HepG2 (cell line): ENCODE data around the gene EIF5. TPM values are rescaled to one million over a fixed set of nuclear protein-coding genes. Genes with fewer than 3 reads are reported as not detected.

Experiments used
- FOXC1 ChIP-seq: sonication (generic); formaldehyde crosslinking; IDR thresholded peaks from 2 replicates; pipeline ENCODE4 v1.8.0; 2022; ENCODE audit warnings: mild to moderate bottlenecking, missing genetic modification reagents, borderline replicate concordance
- MEIS2 ChIP-seq: sonication (generic); formaldehyde crosslinking; IDR thresholded peaks from 2 replicates; pipeline ENCODE4 v1.9.0; 2021; ENCODE audit warnings: mild to moderate bottlenecking, missing genetic modification reagents
- ZNF235 ChIP-seq: sonication (generic); formaldehyde crosslinking; IDR thresholded peaks from 2 replicates; pipeline ENCODE4 v1.8.1; 2023; ENCODE audit warnings: mild to moderate bottlenecking, missing genetic modification reagents, borderline replicate concordance
- ZNF441 ChIP-seq: sonication (generic); formaldehyde crosslinking; IDR thresholded peaks from 2 replicates; pipeline ENCODE4 v1.7.0; 2021; ENCODE audit warnings: missing genetic modification reagents, borderline replicate concordance
- ZNF614 ChIP-seq: IDR thresholded peaks from 2 replicates; pipeline ENCODE4 v1.6.1; 2018; ENCODE audit warnings: missing biosample characterization, missing genetic modification reagents, inconsistent platforms, borderline replicate concordance
- ZNF839 ChIP-seq: sonication (generic); formaldehyde crosslinking; IDR thresholded peaks from 2 replicates; pipeline ENCODE4 v1.4.0; 2020; ENCODE audit warnings: missing genetic modification reagents, mild to moderate bottlenecking, borderline replicate concordance
- polyA plus RNA-seq, 8 experiments: library from polyadenylated mRNA; depleted of rRNA in 3 of 8; stranded (reverse) in 7 of 8; unstranded in 1 of 8; fragments of >200 nt; fragmentation: Illumina TruSeq in 4 of 8; extraction: Trizol in 4 of 8; gene quantifications; 2 replicates each; pipeline versions ENCODE4 v1.2.1 to v1.2.3, GENCODE V29; 2011 to 2016; ENCODE audit warnings: low read depth in 4 of 8, missing spikeins in 1 of 8, mixed read lengths in 1 of 8; ENCODE audit not compliant: insufficient read depth in 1 of 8
- total RNA-seq, 5 experiments: library from RNA; depleted of rRNA; stranded (reverse); fragments of >200 nt; fragmentation: Illumina TruSeq; extraction: Trizol; gene quantifications; 2 replicates each; pipeline ENCODE4 v1.2.3, GENCODE V29; 2016; ENCODE audit warnings: low read depth in 1 of 5
- TF ChIP-seq, protein P1 (sequence below): sonication (generic); formaldehyde crosslinking; IDR thresholded peaks from 2 replicates; pipeline ENCODE4 v1.9.0; 2021; ENCODE audit warnings: missing genetic modification reagents, borderline replicate concordance
- TF ChIP-seq, protein P2 (sequence below): sonication (generic); formaldehyde crosslinking; IDR thresholded peaks from 2 replicates; pipeline ENCODE4 v1.4.0; 2020; ENCODE audit warnings: missing genetic modification reagents
- TF ChIP-seq, protein P3 (sequence below): sonication (generic); formaldehyde crosslinking; IDR thresholded peaks from 2 replicates; pipeline ENCODE4 v1.4.0; 2020; ENCODE audit warnings: missing genetic modification reagents, borderline replicate concordance
- TF ChIP-seq, protein P4 (sequence below): sonication (generic); formaldehyde crosslinking; IDR thresholded peaks from 2 replicates; pipeline ENCODE4 v1.4.0; 2020; ENCODE audit warnings: mild to moderate bottlenecking, missing genetic modification reagents
- TF ChIP-seq, protein P5 (sequence below): sonication (generic); formaldehyde crosslinking; IDR thresholded peaks from 2 replicates; pipeline ENCODE4 v1.5.0; 2020; ENCODE audit warnings: mild to moderate bottlenecking, missing genetic modification reagents

The EIF5 gene
- total and polyA plus RNA-seq, 2 of the 13 experiments (the other 11 are each of a cell fraction or from before 2014, with no cell fraction given), result 189 to 281 TPM

DNA sequence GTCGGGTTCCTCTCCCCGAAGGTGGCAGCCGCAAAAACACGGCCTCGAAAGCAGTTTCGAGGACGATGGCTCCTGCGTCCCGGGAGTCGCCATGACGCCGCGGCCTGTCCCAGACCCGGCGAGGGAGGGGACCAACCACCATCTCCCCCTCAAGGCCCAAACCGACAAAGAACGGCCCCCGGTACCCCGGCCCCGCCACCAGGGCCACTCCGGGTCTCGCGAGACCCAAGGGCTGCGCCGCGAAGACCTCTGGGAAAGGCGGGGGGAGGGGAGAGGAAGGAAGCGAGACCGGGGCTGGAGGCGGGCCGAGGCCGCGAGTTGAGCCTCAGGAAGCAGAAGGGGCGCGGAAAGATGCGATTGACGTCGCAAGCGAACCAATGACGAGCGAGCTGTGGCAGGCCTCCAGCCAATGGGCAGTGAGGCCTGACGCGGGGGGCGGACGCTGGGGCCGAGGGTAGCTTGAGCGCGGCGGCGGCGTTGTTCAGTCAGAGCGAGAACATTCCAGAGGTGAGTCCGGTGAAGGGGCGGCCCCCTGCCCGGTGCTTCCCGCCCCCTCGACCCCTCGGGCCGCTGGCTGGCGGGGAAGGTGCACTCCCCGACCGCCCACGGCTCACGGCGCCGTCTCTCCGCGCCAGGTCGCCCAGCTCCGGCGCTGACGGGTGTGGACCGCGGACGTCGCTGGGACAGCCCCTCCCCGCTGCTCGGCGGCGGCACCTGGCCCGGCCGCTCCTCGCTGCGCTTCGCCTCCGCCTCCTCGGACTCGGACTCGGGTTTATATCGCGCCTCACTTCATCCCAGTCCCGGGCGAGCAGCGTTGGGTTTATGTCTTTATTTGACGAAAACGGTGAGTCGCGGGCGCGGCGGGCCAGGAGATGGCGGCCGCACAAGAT, at the start of gene EIF5 (continued):
- TF ChIP-seq, protein P1, sequence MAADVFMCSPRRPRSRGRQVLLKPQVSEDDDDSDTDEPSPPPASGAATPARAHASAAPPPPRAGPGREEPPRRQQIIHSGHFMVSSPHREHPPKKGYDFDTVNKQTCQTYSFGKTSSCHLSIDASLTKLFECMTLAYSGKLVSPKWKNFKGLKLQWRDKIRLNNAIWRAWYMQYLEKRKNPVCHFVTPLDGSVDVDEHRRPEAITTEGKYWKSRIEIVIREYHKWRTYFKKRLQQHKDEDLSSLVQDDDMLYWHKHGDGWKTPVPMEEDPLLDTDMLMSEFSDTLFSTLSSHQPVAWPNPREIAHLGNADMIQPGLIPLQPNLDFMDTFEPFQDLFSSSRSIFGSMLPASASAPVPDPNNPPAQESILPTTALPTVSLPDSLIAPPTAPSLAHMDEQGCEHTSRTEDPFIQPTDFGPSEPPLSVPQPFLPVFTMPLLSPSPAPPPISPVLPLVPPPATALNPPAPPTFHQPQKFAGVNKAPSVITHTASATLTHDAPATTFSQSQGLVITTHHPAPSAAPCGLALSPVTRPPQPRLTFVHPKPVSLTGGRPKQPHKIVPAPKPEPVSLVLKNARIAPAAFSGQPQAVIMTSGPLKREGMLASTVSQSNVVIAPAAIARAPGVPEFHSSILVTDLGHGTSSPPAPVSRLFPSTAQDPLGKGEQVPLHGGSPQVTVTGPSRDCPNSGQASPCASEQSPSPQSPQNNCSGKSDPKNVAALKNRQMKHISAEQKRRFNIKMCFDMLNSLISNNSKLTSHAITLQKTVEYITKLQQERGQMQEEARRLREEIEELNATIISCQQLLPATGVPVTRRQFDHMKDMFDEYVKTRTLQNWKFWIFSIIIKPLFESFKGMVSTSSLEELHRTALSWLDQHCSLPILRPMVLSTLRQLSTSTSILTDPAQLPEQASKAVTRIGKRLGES (CRISPR knock-in tag), result no peak
- TF ChIP-seq, protein P2, sequence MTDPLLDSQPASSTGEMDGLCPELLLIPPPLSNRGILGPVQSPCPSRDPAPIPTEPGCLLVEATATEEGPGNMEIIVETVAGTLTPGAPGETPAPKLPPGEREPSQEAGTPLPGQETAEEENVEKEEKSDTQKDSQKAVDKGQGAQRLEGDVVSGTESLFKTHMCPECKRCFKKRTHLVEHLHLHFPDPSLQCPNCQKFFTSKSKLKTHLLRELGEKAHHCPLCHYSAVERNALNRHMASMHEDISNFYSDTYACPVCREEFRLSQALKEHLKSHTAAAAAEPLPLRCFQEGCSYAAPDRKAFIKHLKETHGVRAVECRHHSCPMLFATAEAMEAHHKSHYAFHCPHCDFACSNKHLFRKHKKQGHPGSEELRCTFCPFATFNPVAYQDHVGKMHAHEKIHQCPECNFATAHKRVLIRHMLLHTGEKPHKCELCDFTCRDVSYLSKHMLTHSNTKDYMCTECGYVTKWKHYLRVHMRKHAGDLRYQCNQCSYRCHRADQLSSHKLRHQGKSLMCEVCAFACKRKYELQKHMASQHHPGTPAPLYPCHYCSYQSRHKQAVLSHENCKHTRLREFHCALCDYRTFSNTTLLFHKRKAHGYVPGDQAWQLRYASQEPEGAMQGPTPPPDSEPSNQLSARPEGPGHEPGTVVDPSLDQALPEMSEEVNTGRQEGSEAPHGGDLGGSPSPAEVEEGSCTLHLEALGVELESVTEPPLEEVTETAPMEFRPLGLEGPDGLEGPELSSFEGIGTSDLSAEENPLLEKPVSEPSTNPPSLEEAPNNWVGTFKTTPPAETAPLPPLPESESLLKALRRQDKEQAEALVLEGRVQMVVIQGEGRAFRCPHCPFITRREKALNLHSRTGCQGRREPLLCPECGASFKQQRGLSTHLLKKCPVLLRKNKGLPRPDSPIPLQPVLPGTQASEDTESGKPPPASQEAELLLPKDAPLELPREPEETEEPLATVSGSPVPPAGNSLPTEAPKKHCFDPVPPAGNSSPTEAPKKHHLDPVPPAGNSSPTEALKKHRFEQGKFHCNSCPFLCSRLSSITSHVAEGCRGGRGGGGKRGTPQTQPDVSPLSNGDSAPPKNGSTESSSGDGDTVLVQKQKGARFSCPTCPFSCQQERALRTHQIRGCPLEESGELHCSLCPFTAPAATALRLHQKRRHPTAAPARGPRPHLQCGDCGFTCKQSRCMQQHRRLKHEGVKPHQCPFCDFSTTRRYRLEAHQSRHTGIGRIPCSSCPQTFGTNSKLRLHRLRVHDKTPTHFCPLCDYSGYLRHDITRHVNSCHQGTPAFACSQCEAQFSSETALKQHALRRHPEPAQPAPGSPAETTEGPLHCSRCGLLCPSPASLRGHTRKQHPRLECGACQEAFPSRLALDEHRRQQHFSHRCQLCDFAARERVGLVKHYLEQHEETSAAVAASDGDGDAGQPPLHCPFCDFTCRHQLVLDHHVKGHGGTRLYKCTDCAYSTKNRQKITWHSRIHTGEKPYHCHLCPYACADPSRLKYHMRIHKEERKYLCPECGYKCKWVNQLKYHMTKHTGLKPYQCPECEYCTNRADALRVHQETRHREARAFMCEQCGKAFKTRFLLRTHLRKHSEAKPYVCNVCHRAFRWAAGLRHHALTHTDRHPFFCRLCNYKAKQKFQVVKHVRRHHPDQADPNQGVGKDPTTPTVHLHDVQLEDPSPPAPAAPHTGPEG, result peak; percentile 92
- TF ChIP-seq ZNF839 (CRISPR knock-in tag) (peak; percentile 76; the same call in 1 of the 2 replicates), ZNF441 (CRISPR knock-in tag) (no peak), ZNF614 (no peak; the same call in 1 of the 2 replicates), MEIS2 (no peak), ZNF235 (peak; percentile 72), FOXC1 (CRISPR knock-in tag) (0 out of 2 replicates have a peak, but pooled peaks have one; percentile 45)
- TF ChIP-seq, protein P3, sequence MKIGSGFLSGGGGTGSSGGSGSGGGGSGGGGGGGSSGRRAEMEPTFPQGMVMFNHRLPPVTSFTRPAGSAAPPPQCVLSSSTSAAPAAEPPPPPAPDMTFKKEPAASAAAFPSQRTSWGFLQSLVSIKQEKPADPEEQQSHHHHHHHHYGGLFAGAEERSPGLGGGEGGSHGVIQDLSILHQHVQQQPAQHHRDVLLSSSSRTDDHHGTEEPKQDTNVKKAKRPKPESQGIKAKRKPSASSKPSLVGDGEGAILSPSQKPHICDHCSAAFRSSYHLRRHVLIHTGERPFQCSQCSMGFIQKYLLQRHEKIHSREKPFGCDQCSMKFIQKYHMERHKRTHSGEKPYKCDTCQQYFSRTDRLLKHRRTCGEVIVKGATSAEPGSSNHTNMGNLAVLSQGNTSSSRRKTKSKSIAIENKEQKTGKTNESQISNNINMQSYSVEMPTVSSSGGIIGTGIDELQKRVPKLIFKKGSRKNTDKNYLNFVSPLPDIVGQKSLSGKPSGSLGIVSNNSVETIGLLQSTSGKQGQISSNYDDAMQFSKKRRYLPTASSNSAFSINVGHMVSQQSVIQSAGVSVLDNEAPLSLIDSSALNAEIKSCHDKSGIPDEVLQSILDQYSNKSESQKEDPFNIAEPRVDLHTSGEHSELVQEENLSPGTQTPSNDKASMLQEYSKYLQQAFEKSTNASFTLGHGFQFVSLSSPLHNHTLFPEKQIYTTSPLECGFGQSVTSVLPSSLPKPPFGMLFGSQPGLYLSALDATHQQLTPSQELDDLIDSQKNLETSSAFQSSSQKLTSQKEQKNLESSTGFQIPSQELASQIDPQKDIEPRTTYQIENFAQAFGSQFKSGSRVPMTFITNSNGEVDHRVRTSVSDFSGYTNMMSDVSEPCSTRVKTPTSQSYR, result peak; percentile 98
- TF ChIP-seq, protein P4, sequence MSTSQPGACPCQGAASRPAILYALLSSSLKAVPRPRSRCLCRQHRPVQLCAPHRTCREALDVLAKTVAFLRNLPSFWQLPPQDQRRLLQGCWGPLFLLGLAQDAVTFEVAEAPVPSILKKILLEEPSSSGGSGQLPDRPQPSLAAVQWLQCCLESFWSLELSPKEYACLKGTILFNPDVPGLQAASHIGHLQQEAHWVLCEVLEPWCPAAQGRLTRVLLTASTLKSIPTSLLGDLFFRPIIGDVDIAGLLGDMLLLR (CRISPR knock-in tag), result no peak
- TF ChIP-seq, protein P5, sequence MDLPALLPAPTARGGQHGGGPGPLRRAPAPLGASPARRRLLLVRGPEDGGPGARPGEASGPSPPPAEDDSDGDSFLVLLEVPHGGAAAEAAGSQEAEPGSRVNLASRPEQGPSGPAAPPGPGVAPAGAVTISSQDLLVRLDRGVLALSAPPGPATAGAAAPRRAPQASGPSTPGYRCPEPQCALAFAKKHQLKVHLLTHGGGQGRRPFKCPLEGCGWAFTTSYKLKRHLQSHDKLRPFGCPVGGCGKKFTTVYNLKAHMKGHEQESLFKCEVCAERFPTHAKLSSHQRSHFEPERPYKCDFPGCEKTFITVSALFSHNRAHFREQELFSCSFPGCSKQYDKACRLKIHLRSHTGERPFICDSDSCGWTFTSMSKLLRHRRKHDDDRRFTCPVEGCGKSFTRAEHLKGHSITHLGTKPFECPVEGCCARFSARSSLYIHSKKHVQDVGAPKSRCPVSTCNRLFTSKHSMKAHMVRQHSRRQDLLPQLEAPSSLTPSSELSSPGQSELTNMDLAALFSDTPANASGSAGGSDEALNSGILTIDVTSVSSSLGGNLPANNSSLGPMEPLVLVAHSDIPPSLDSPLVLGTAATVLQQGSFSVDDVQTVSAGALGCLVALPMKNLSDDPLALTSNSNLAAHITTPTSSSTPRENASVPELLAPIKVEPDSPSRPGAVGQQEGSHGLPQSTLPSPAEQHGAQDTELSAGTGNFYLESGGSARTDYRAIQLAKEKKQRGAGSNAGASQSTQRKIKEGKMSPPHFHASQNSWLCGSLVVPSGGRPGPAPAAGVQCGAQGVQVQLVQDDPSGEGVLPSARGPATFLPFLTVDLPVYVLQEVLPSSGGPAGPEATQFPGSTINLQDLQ, result 0 out of 2 replicates have a peak, but pooled peaks have one; percentile 27
